NCI-H446 treated with DMSO at 0.1 percent for 48 hours (cell line): Measurements from ENCODE around the gene ZNF469.

Experiments
- DNase-seq: peaks from one replicate; lab custom pipeline; 2025; lab: John Stamatoyannopoulos, UW

ZNF469 gene

DNA sequence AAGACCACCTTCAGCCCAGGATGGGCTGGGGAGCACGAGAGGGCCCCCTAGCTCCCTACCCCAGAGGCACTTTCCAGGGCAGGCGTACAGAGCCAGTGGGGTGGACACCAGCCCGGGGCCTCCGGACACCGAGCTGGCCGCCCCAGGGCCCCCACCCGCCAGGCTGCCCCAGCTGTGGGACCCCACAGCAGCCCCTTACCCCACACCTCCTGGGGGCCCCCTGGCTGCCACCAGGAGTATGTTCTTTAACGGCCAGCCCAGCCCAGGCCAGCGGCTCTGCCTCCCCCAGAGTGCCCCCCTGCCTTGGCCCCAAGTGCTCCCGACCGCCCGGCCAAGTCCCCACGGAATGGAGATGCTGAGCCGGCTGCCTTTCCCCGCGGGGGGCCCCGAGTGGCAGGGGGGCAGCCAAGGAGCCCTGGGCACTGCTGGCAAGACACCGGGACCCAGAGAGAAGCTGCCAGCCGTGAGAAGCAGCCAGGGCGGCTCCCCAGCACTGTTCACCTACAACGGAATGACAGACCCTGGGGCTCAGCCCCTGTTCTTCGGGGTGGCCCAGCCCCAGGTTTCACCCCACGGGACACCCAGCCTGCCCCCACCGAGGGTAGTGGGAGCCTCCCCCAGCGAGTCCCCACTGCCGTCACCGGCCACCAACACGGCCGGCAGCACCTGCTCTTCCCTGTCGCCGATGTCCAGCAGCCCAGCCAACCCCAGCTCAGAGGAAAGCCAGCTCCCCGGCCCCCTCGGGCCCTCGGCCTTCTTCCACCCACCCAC lies 46.0 kb downstream of the ZNF469 start:
- no peak for DNase-seq

DNA sequence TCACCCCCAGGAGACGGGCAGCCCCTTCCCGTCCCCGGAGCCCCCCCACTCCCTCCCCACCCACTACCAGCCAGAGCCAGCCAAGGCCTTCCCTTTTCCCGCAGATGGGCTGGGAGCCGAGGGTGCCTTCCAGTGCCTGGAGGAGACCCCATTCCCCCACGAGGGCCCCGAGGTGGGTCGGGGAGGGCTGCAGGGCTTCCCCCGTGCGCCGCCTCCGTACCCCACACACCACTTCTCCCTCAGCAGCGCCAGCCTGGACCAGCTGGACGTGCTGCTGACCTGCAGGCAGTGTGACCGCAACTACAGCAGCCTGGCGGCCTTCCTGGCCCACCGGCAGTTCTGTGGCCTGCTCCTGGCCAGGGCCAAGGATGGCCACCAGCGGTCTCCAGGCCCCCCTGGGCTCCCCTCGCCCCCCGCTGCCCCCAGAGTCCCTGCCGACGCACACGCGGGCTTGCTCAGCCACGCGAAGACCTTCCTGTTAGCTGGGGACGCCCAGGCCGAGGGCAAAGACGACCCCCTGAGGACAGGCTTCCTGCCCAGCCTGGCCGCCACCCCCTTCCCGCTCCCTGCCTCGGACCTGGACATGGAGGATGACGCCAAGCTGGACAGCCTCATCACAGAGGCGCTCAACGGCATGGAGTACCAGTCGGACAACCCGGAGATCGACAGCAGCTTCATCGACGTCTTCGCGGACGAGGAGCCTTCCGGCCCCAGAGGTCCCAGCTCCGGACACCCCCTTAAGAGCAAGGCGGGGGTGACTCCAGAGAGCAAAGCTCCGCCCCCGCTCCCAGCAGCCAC lies 46.8 kb downstream of the ZNF469 start:
- DNase-seq = no peak

DNA sequence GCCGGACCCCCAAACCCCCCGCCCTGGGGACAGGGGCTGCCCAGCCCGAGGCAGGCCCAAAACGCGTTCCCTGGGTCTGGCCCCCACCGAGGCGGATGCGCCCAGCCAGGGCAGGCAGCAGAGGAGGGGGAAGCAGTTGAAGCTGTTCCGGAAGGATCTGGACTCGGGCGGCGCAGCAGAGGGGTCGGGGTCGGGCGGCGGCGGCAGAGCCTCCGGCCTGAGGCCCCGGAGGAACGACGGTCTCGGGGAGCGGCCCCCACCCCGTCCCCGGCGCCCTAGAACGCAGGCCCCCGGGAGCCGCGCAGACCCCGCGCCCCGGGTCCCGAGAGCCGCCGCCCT lies 47.4 kb downstream of the ZNF469 start:
- DNase-seq = no peak

DNA sequence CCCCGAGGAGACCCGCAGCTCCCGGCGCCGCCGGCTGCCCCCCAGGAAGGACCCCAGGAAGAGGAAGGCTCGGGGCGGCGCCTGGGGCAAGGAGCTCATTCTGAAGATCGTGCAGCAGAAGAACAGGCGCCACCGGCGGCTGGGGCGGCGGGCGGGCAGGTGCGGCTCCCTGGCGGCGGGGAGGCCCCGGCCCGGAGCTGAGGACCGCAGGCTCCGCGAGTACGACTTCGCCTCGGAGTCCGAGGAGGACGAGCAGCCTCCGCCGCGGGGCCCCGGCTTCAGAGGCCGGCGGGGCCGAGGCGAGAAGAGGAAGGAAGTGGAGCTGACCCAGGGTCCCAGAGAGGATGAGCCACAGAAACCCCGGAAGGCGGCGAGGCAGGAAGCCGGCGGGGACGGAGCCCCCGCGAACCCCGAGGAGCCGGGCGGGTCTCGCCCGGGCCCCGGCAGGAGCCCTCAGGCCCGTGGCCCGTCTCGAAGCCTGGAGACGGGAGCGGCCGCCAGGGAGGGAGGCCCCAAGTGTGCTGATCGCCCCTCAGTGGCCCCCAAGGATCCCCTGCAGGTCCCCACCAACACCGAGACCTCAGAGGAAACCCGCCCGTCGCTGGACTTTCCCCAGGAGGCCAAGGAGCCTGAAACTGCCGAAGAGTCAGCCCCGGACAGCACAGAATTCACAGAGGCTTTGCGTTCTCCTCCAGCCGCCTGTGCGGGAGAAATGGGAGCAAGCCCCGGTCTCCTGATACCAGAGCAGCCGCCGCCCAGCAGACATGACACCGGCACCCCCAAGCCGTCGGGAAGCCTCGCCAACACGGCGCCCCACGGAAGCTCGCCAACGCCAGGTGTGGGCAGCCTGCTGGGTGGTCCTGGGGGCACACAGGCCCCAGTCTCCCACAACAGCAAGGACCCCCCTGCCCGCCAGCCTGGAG lies 48.0 kb downstream of the ZNF469 start:
- DNase-seq = no peak

DNA sequence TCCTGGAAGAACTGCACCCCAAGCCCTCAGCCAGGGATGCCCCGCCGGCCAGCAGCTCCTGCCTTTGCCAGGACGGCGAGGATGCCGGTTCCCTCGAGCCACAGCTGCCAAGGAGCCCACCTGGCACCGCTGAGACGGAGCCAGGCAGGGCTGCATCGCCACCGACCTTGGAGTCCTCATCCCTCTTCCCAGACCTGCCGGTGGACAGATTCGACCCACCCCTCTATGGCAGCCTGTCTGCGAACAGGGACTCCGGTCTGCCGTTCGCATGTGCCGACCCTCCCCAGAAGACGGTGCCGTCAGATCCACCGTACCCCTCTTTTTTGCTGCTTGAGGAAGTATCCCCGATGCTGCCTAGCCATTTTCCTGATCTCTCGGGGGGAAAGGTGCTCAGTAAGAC lies 48.9 kb downstream of the ZNF469 start:
- DNase-seq = no peak

DNA sequence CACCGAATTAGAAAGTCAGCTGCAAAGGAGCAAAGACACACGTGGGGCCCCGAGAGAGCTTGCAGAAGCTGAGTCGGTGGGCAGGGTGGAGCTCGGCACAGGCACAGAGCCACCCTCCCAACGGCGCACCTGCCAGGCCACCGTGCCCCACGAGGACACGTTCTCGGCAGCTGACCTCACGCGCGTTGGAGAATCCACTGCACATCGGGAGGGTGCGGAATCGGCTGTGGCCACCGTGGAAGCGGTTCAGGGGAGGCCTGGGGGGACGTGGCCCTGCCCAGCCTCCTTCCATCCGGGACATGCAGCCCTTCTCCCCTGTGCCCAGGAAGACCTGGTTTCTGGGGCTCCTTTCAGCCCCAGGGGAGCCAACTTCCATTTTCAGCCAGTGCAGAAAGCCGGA lies 49.4 kb downstream of the ZNF469 start:
- DNase-seq = no peak
